HL-60 (cell line): ENCODE results near the gene CYP4B1.
"Not testable (repeated sequence)": the region's sequence is repeated elsewhere in the genome, so short reads cannot be mapped to it uniquely, and the experiment has no call there.

Source experiments
- DNase-seq, 2 experiments: peaks; one replicate each; pipeline ENCODE4 v3.0.0-alpha.2; 2010 to 2020; ENCODE audit warnings: low read depth in 1 of 2, low spot score in 1 of 2
- H3K27ac ChIP-seq: fragments of 250-450 bp; sonication (Bioruptor Pico); replicated peaks from 2 replicates; pipeline ENCODE4 v1.5.1; 2020; ENCODE audit warnings: mild to moderate bottlenecking, moderate library complexity
- H3K27me3 ChIP-seq: fragments of 250-450 bp; sonication (Bioruptor Pico); 2 replicates; pipeline ENCODE4 v1.5.1; 2021; ENCODE audit warnings: mild to moderate bottlenecking, moderate library complexity; ENCODE audit not compliant: insufficient read depth, poor library complexity, severe bottlenecking
- H3K4me3 ChIP-seq: replicated peaks from 2 replicates; pipeline ENCODE4 v1.5.1; 2011; ENCODE audit warnings: mild to moderate bottlenecking, control low read depth, low read length; ENCODE audit not compliant: insufficient read depth
- CTCF ChIP-seq: IDR thresholded peaks from one replicate; pipeline ENCODE4 v1.5.1; 2011; ENCODE audit warnings: low read length, control low read depth, inconsistent platforms; ENCODE audit not compliant: insufficient read depth
- GABPA ChIP-seq: IDR thresholded peaks from 2 replicates; pipeline ENCODE4 v1.6.1; 2012; ENCODE audit warnings: low read depth
- POLR2AphosphoS5 ChIP-seq: IDR thresholded peaks from 2 replicates; pipeline ENCODE4 v1.6.1; 2012; ENCODE audit warnings: low read depth
- REST ChIP-seq: IDR thresholded peaks from 2 replicates; pipeline ENCODE4 v1.6.1; 2012; ENCODE audit warnings: low read depth; ENCODE audit not compliant: insufficient replicate concordance
- SPI1 ChIP-seq: IDR thresholded peaks from 2 replicates; pipeline ENCODE4 v1.6.1; 2012; ENCODE audit warnings: low read depth, mild to moderate bottlenecking, borderline replicate concordance
- long read RNA-seq: library from polyadenylated mRNA; unstranded; transcript quantifications from one replicate; pipeline ENCODE4 v2.0.0, GENCODE V29; 2020

The CYP4B1 gene
- long read RNA-seq = 0 reads

DNA sequence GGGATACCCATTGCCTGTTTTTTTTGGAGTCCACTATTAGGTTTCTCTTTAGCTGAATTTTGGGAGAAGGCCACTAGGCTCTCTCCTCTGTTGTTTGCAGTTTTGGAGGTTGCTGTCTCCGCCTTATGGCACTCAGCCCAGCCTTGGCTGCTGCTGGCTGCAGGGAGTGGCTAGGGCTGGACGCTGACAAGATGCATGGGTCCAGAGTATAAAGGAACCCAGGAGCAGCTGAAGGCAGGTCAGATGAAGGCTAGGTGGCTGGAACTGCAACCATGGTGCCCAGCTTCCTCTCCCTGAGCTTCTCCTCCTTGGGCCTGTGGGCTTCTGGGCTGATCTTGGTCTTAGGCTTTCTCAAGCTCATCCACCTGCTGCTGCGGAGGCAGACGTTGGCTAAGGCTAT, at the start of gene CYP4B1:
CYP4B1 (plus strand) TSS at position 237 of the 400 bp plus-strand sequence; CDS start at position 273, 36 bp downstream.
- H3K27me3 ChIP-seq = no peaks in the 10 kb centered on the region
- TF ChIP-seq POLR2AphosphoS5 = no peak
- DNase-seq = no peak
- no peak within 1 kb of the TSS for H3K27ac ChIP-seq
- H3K4me3 ChIP-seq = no peak within 1 kb of the TSS

- no peak overlapping the region for H3K4me3 ChIP-seq
- no peaks in the 10 kb centered on the region for H3K27me3 ChIP-seq
- TF ChIP-seq GABPA (no peak), REST (no peak), CTCF (no peak), SPI1 (no peak), POLR2AphosphoS5 (no peak)
- no peak overlapping the region for H3K27ac ChIP-seq
- no peak for DNase-seq
Measured at GRCh38 chr1:46749404-46749803, 49.4 kb upstream of the CYP4B1 start.

DNA sequence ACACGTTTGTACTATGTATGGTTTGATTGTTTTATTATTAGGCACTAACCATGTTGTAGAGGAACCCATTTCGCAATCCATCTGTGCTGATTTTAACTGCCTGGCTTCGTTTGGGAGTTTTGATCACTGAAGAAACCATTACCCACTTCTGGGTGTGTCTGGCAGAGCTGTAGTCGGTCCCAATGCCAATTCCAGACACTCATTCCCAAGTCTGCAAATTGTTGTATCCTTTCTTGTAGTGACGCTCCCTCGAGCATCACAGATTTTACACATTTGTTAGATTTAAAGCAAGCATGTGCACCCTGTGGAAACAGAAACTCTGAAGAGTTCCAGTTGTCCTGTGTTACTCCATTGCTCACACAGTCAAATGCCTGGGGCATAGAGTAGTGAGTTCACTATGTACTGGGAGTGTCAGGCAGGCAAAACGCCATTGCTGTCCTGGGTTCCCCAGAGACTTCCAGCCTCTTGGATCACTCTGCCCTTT, 48.9 kb upstream of the CYP4B1 start:
- no peak overlapping the region for H3K27ac ChIP-seq
- H3K27me3 ChIP-seq = no peaks in the 10 kb centered on the region
- no peak for DNase-seq
- H3K4me3 ChIP-seq = no peak overlapping the region
- TF ChIP-seq CTCF = no peak
- no peak for TF ChIP-seq POLR2AphosphoS5
- no peak for TF ChIP-seq REST
- no peak for TF ChIP-seq GABPA
- no peak for TF ChIP-seq SPI1

DNA sequence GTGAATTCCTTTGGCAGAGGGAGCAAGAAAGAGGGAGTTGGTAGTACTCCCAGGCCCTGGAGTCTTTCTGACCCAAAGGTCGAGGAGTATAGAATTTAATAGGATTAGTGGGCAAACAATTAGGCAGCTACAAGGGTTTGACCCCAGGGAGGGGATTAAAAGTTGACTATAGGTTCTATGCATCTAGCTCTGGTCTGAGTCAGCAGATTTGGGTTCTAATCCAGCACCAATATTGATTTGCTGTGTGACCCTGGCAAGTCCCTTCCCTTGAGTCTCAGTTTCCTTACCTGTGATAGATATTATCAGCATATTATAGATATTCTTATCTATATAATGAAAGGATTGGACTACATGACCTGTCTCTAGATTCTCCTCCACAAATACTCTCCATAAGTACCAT, 44.9 kb upstream of the CYP4B1 start:
- Histone ChIP-seq H3K27ac (no peak overlapping the region), H3K4me3 (no peak overlapping the region), H3K27me3 (peaks cover 7% of the 10 kb centered on the region)
- no peak for DNase-seq
- no peak for TF ChIP-seq GABPA
- no peak for TF ChIP-seq SPI1
- no peak for TF ChIP-seq REST
- TF ChIP-seq CTCF = no peak
- no peak for TF ChIP-seq POLR2AphosphoS5

- not testable (repeated sequence) for H3K27me3 ChIP-seq, DNase-seq, H3K4me3 ChIP-seq, H3K27ac ChIP-seq
Measured at GRCh38 chr1:46754707-46755106, 44.1 kb upstream of the CYP4B1 start.
